Neural cell (in vitro differentiated cells): ENCODE measurements around the gene PRPF38B. TPM values are rescaled to one million over a fixed set of nuclear protein-coding genes. Genes with fewer than 3 reads are reported as not detected.
"Not testable (repeated sequence)": the region's sequence is repeated elsewhere in the genome, so short reads cannot be mapped to it uniquely, and the experiment has no call there.

ENCODE experiments used
- H2AFZ ChIP-seq: fragments of 200-600, 300-800 bp; sonication (generic), shearing (Covaris generic); 2 replicates; pipeline ENCODE4 v1.6.0; 2014; ENCODE audit warnings: low read depth, mild to moderate bottlenecking, antibody characterized with exemption, low read length, moderate library complexity
- H3F3A ChIP-seq: fragments of 200-600 bp; shearing (Covaris generic); 2 replicates; pipeline ENCODE4 v1.6.1; 2016; ENCODE audit warnings: mild to moderate bottlenecking, moderate library complexity, mixed read lengths, antibody characterized with exemption, low read length; ENCODE audit not compliant: insufficient read depth, poor library complexity, severe bottlenecking
- H3K27ac ChIP-seq: fragments of 200-600, 300-800 bp; sonication (generic), shearing (Covaris generic); 2 replicates; pipeline ENCODE4 v1.5.1; 2014; ENCODE audit warnings: mild to moderate bottlenecking, low read length, moderate library complexity
- H3K27me3 ChIP-seq: fragments of 300-800, 200-600 bp; sonication (generic), shearing (Covaris generic); 2 replicates; pipeline ENCODE4 v1.6.0; 2014; ENCODE audit warnings: mild to moderate bottlenecking, low read depth, low read length, moderate library complexity; ENCODE audit not compliant: insufficient read depth
- H3K36me3 ChIP-seq: fragments of 300-800, 200-600 bp; sonication (generic), shearing (Covaris generic); 2 replicates; pipeline ENCODE4 v1.5.1; 2014; ENCODE audit warnings: mild to moderate bottlenecking, antibody characterized with exemption, low read length, moderate library complexity; ENCODE audit not compliant: insufficient read depth
- H3K4me2 ChIP-seq: fragments of 300-800, 200-600 bp; sonication (generic), shearing (Covaris generic); 2 replicates; pipeline ENCODE4 v1.6.0; 2014; ENCODE audit warnings: mild to moderate bottlenecking, low read length
- H3K4me3 ChIP-seq: fragments of 300-800, 200-600 bp; sonication (generic), shearing (Covaris generic); 2 replicates; pipeline ENCODE4 v1.5.1; 2014; ENCODE audit warnings: mild to moderate bottlenecking, low read length, moderate library complexity
- H3K79me2 ChIP-seq: fragments of 200-600 bp; shearing (Covaris generic); replicated peaks from 2 replicates; pipeline ENCODE4 v1.6.0; 2014; ENCODE audit warnings: mild to moderate bottlenecking, low read length, moderate library complexity; ENCODE audit not compliant: insufficient read depth
- H3K9ac ChIP-seq: fragments of 300-800, 200-600 bp; sonication (generic), shearing (Covaris generic); 2 replicates; pipeline ENCODE4 v1.6.1; 2016; ENCODE audit warnings: mild to moderate bottlenecking, low read length, mixed read lengths
- H3K9me2 ChIP-seq: fragments of 200-600 bp; shearing (Covaris generic); 2 replicates; pipeline ENCODE4 v1.6.1; 2016; ENCODE audit warnings: mild to moderate bottlenecking, low read length, mixed read lengths; ENCODE audit not compliant: insufficient read depth
- H3K9me3 ChIP-seq: fragments of 200-600, 300-800 bp; sonication (generic), shearing (Covaris generic); 2 replicates; pipeline ENCODE4 v1.6.1; 2016; ENCODE audit warnings: mild to moderate bottlenecking, mixed run types, low read length, moderate library complexity, mixed read lengths
- H4K20me1 ChIP-seq: fragments of 200-600 bp; shearing (Covaris generic); 2 replicates; pipeline ENCODE4 v1.6.1; 2016; ENCODE audit warnings: mild to moderate bottlenecking, mixed run types; ENCODE audit not compliant: insufficient read depth
- EP300 ChIP-seq: fragments of 450-650 bp; conservative IDR thresholded peaks from 2 replicates; pipeline ENCODE4 v1.6.1; 2014; ENCODE audit warnings: antibody characterized with exemption, mild to moderate bottlenecking, moderate library complexity; ENCODE audit not compliant: poor library complexity, severe bottlenecking
- EZH2 ChIP-seq: fragments of 200-600, 300-800 bp; shearing (Covaris generic), sonication (generic); IDR thresholded peaks from 2 replicates; pipeline ENCODE4 v1.6.1; 2014; ENCODE audit warnings: antibody characterized with exemption, low read length, borderline replicate concordance, mild to moderate bottlenecking; ENCODE audit not compliant: insufficient read depth, poor library complexity, severe bottlenecking
- MXI1 ChIP-seq: fragments of 450-650 bp; conservative IDR thresholded peaks from 2 replicates; pipeline ENCODE4 v1.6.1; 2014; ENCODE audit warnings: antibody characterized with exemption, mild to moderate bottlenecking; ENCODE audit not compliant: poor library complexity, severe bottlenecking
- POLR2AphosphoS5 ChIP-seq: IDR thresholded peaks from 2 replicates; pipeline ENCODE4 v1.6.1; 2012
- RAD21 ChIP-seq: fragments of 450-650 bp; conservative IDR thresholded peaks from 2 replicates; pipeline ENCODE4 v1.6.1; 2014; ENCODE audit warnings: antibody characterized with exemption, mild to moderate bottlenecking, moderate library complexity
- SMC3 ChIP-seq: fragments of 450-650 bp; conservative IDR thresholded peaks from 2 replicates; pipeline ENCODE4 v1.6.1; 2014; ENCODE audit warnings: antibody characterized with exemption, mild to moderate bottlenecking, moderate library complexity; ENCODE audit not compliant: poor library complexity
- TAF1 ChIP-seq: IDR thresholded peaks from 2 replicates; pipeline ENCODE4 v1.6.1; 2012; ENCODE audit warnings: low read depth
- polyA plus RNA-seq: library from polyadenylated mRNA; depleted of rRNA; stranded (reverse); fragments of >200 nt; gene quantifications from 2 replicates; pipeline ENCODE4 v1.2.3, GENCODE V29; 2014
- TF ChIP-seq, protein P1 (sequence below): fragments of 450-650 bp; IDR thresholded peaks from 2 replicates; pipeline ENCODE4 v1.5.1; 2014; ENCODE audit warnings: antibody characterized with exemption, mild to moderate bottlenecking, moderate library complexity; ENCODE audit not compliant: poor library complexity, severe bottlenecking
- TF ChIP-seq, protein P2 (sequence below): IDR thresholded peaks from 2 replicates; pipeline ENCODE4 v1.6.1; 2012; ENCODE audit warnings: borderline replicate concordance

The PRPF38B gene
- polyA plus RNA-seq, 1 donor from 2014 or later, result 31.9 TPM

DNA sequence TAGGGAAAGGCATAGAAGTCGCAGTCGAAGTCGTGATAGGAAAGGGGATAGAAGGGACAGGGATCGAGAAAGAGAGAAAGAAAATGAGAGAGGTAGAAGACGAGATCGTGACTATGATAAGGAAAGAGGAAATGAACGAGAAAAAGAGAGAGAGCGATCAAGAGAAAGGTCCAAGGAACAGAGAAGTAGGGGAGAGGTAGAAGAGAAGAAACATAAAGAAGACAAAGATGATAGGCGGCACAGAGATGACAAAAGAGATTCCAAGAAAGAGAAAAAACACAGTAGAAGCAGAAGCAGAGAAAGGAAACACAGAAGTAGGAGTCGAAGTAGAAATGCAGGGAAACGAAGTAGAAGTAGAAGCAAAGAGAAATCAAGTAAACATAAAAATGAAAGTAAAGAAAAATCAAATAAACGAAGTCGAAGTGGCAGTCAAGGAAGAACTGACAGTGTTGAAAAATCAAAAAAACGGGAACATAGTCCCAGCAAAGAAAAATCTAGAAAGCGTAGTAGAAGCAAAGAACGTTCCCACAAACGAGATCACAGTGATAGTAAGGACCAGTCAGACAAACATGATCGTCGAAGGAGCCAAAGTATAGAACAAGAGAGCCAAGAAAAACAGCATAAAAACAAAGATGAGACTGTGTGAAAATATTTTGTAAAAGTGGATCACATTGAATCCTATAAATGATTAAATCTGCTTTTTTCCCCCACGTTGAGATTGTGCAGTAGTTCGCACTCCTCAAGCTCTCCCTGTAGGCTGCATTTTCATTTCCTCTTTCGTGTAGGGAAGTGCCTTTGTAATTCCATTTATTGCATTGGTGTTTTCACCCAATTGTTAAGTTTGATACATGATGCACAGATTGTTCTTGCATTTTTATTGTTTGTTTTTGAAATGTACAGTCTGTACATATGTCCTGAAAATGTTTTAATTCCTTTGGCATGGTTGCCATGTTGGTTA, 7.5 kb downstream of the PRPF38B start:
- H3K9me3 ChIP-seq, result no peaks in the 10 kb centered on the region
- peaks cover 29% of the 10 kb centered on the region for H3K36me3 ChIP-seq
- H3F3A ChIP-seq, result no peaks in the 10 kb centered on the region
- no peak overlapping the region for H3K9ac ChIP-seq
- no peak overlapping the region for H3K4me2 ChIP-seq
- no peaks in the 10 kb centered on the region for H3K9me2 ChIP-seq
- H3K79me2 ChIP-seq, result peaks cover 23% of the 10 kb centered on the region
- H2AFZ ChIP-seq, result no peak overlapping the region
- H4K20me1 ChIP-seq, result no peaks in the 10 kb centered on the region
- no peaks in the 10 kb centered on the region for H3K27me3 ChIP-seq
- no peak overlapping the region for H3K4me3 ChIP-seq
- H3K27ac ChIP-seq, result no peak overlapping the region
- TF ChIP-seq RAD21 (no peak), TAF1 (no peak), EZH2 (no peak)
- TF ChIP-seq, protein P1, sequence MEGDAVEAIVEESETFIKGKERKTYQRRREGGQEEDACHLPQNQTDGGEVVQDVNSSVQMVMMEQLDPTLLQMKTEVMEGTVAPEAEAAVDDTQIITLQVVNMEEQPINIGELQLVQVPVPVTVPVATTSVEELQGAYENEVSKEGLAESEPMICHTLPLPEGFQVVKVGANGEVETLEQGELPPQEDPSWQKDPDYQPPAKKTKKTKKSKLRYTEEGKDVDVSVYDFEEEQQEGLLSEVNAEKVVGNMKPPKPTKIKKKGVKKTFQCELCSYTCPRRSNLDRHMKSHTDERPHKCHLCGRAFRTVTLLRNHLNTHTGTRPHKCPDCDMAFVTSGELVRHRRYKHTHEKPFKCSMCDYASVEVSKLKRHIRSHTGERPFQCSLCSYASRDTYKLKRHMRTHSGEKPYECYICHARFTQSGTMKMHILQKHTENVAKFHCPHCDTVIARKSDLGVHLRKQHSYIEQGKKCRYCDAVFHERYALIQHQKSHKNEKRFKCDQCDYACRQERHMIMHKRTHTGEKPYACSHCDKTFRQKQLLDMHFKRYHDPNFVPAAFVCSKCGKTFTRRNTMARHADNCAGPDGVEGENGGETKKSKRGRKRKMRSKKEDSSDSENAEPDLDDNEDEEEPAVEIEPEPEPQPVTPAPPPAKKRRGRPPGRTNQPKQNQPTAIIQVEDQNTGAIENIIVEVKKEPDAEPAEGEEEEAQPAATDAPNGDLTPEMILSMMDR, result no peak

DNA sequence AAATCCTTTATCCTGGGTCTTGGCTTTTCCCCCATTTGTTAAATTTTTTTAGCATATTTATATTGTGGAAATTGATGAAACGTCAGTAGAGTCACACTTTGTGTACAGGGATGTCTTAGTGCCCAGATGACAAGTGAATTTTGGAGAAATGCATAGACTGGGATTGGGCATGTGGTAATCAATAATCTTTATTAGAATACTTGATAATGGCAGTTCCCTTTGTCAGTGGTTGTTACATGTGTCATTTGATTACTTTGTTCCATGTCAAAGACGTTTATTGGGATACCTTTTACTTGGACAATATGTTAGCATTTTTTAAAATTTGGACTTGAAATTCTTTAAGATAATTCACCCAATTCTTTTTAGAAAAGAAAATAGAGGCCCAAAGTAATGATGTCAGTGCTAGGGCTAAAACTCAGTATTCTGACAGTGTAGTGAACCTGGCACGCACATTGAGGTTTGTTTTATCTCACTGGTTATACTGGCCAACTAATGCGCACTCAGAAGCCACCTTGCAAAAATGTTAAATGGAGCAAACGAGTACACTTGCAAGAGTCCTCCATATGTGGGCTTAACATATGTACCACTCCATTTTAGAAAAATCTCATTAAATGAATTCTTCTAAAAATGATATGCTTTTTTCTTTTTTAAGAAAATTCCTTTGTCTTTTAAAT, 9.2 kb downstream of the PRPF38B start:
- H3K4me2 ChIP-seq, result no peak overlapping the region
- no peak for TF ChIP-seq EZH2
- TF ChIP-seq, protein P2, sequence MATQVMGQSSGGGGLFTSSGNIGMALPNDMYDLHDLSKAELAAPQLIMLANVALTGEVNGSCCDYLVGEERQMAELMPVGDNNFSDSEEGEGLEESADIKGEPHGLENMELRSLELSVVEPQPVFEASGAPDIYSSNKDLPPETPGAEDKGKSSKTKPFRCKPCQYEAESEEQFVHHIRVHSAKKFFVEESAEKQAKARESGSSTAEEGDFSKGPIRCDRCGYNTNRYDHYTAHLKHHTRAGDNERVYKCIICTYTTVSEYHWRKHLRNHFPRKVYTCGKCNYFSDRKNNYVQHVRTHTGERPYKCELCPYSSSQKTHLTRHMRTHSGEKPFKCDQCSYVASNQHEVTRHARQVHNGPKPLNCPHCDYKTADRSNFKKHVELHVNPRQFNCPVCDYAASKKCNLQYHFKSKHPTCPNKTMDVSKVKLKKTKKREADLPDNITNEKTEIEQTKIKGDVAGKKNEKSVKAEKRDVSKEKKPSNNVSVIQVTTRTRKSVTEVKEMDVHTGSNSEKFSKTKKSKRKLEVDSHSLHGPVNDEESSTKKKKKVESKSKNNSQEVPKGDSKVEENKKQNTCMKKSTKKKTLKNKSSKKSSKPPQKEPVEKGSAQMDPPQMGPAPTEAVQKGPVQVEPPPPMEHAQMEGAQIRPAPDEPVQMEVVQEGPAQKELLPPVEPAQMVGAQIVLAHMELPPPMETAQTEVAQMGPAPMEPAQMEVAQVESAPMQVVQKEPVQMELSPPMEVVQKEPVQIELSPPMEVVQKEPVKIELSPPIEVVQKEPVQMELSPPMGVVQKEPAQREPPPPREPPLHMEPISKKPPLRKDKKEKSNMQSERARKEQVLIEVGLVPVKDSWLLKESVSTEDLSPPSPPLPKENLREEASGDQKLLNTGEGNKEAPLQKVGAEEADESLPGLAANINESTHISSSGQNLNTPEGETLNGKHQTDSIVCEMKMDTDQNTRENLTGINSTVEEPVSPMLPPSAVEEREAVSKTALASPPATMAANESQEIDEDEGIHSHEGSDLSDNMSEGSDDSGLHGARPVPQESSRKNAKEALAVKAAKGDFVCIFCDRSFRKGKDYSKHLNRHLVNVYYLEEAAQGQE, result no peak
- TF ChIP-seq TAF1, result no peak
- no peak for TF ChIP-seq MXI1
- no peak for TF ChIP-seq RAD21
- no peak for TF ChIP-seq POLR2AphosphoS5
- TF ChIP-seq, protein P1, result no peak
- no peak for TF ChIP-seq SMC3
- TF ChIP-seq EP300, result no peak
- no peaks in the 10 kb centered on the region for H3K9me3 ChIP-seq
- no peaks in the 10 kb centered on the region for H4K20me1 ChIP-seq
- H3K9ac ChIP-seq, result no peak overlapping the region
- H3F3A ChIP-seq, result no peaks in the 10 kb centered on the region
- H3K27ac ChIP-seq, result no peak overlapping the region
- H3K27me3 ChIP-seq, result no peaks in the 10 kb centered on the region
- peaks cover 26% of the 10 kb centered on the region for H3K36me3 ChIP-seq
- H3K4me3 ChIP-seq, result no peak overlapping the region
- H2AFZ ChIP-seq, result no peak overlapping the region
- H3K9me2 ChIP-seq, result no peaks in the 10 kb centered on the region
- H3K79me2 ChIP-seq, result peaks cover 7% of the 10 kb centered on the region

DNA sequence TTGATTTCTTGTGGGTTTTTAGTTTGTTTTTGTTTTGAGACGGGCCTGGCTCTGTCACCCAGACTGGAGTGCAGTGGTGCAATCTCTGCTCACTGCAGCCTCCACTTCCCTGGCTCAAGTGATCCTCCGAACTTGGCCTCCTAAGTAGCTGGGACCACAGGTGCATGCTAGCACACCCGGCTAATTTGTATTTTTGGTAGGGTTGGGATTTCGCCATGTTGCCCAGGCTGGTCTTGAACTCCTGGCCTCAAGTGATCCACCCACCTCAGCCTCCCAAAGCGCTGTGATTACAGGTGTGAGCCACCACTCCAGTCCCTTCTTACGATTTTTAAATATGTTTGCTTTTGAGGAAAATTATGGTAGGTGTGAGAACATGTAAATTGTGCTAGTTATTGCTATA, 10.0 kb downstream of the PRPF38B start:
- not testable (repeated sequence) for H2AFZ ChIP-seq, H4K20me1 ChIP-seq, H3K4me3 ChIP-seq, H3K9ac ChIP-seq, H3K9me2 ChIP-seq, H3K79me2 ChIP-seq, H3K9me3 ChIP-seq, H3K27me3 ChIP-seq, H3K27ac ChIP-seq, H3K4me2 ChIP-seq, H3F3A ChIP-seq
- H3K36me3 ChIP-seq, result peaks cover 21% of the 10 kb centered on the region
